ENCODE results near the gene ABCA4.

The ABCA4 gene

GRCh38 chr1:94031154-94031553, 89.8 kb downstream of the ABCA4 start:
- no peak for ATAC-seq (ENCODE audit: low read depth)
- DNase-seq (ENCODE audit: low spot score), result no peak
- no peak for TF ChIP-seq CTCF (IDR thresholded peaks at IDR 0.05; ENCODE audit: poor library complexity, severe bottlenecking)
- no peaks in the 10 kb centered on the region for H3K9me3 ChIP-seq (ENCODE audit: severe bottlenecking)
- no peaks in the 10 kb centered on the region for H3K36me3 ChIP-seq (ENCODE audit: low read depth)
- H3K4me3 ChIP-seq (ENCODE audit: severe bottlenecking), result no peak overlapping the region
- peaks cover 5% of the 10 kb centered on the region for H3K4me1 ChIP-seq (ENCODE audit: insufficient read depth, poor library complexity, severe bottlenecking)
- H3K27me3 ChIP-seq (ENCODE audit: insufficient read depth, poor library complexity, severe bottlenecking), result no peaks in the 10 kb centered on the region
- no peak overlapping the region for H3K27ac ChIP-seq (ENCODE audit: poor library complexity, severe bottlenecking)

GRCh38 chr1:94029130-94029993, 91.6 kb downstream of the ABCA4 start:
- ATAC-seq (ENCODE audit: low read depth) (no peak), DNase-seq (ENCODE audit: low spot score) (no peak)
- TF ChIP-seq CTCF (IDR thresholded peaks at IDR 0.05; ENCODE audit: poor library complexity, severe bottlenecking), result no peak
- Histone ChIP-seq H3K4me1 (ENCODE audit: insufficient read depth, poor library complexity, severe bottlenecking) (peaks cover 5% of the 10 kb centered on the region), H3K36me3 (ENCODE audit: low read depth) (no peaks in the 10 kb centered on the region), H3K4me3 (ENCODE audit: severe bottlenecking) (no peak overlapping the region), H3K27me3 (ENCODE audit: insufficient read depth, poor library complexity, severe bottlenecking) (no peaks in the 10 kb centered on the region), H3K9me3 (ENCODE audit: severe bottlenecking) (no peaks in the 10 kb centered on the region), H3K27ac (ENCODE audit: poor library complexity, severe bottlenecking) (no peak overlapping the region)

GRCh38 chr1:94027721-94028515, 93.0 kb downstream of the ABCA4 start:
- Histone ChIP-seq H3K27me3 (ENCODE audit: insufficient read depth, poor library complexity, severe bottlenecking) (no peaks in the 10 kb centered on the region), H3K9me3 (ENCODE audit: severe bottlenecking) (no peaks in the 10 kb centered on the region), H3K27ac (ENCODE audit: poor library complexity, severe bottlenecking) (no peak overlapping the region), H3K36me3 (ENCODE audit: low read depth) (no peaks in the 10 kb centered on the region), H3K4me3 (ENCODE audit: severe bottlenecking) (no peak overlapping the region), H3K4me1 (ENCODE audit: insufficient read depth, poor library complexity, severe bottlenecking) (peaks cover 5% of the 10 kb centered on the region)
- no peak for DNase-seq (ENCODE audit: low spot score)
- ATAC-seq (ENCODE audit: low read depth), result no peak; the same call in 2 of the 3 replicates
- TF ChIP-seq CTCF (IDR thresholded peaks at IDR 0.05; ENCODE audit: poor library complexity, severe bottlenecking), result no peak

GRCh38 chr1:94026619-94027380, 94.1 kb downstream of the ABCA4 start:
- Histone ChIP-seq H3K27me3 (ENCODE audit: insufficient read depth, poor library complexity, severe bottlenecking) (no peaks in the 10 kb centered on the region), H3K9me3 (ENCODE audit: severe bottlenecking) (no peaks in the 10 kb centered on the region), H3K36me3 (ENCODE audit: low read depth) (no peaks in the 10 kb centered on the region), H3K27ac (ENCODE audit: poor library complexity, severe bottlenecking) (no peak overlapping the region), H3K4me3 (ENCODE audit: severe bottlenecking) (no peak overlapping the region), H3K4me1 (ENCODE audit: insufficient read depth, poor library complexity, severe bottlenecking) (peaks cover 5% of the 10 kb centered on the region)
- DNase-seq (ENCODE audit: low spot score) (no peak), ATAC-seq (ENCODE audit: low read depth) (no peak)
- TF ChIP-seq CTCF (IDR thresholded peaks at IDR 0.05; ENCODE audit: poor library complexity, severe bottlenecking), result no peak
